HepG2 (cell line): ENCODE data around the gene SRF. TPM values are rescaled to one million over a fixed set of nuclear protein-coding genes. Genes with fewer than 3 reads are reported as not detected.
A peak's percentile ranks its signal among the peaks of the same experiment; 100 is the strongest.

Experiments
- CBX5 ChIP-seq: sonication (generic); formaldehyde crosslinking; IDR thresholded peaks from 2 replicates; pipeline ENCODE4 v1.4.0; 2020; ENCODE audit warnings: missing genetic modification reagents, borderline replicate concordance
- EHMT2 ChIP-seq: fragments of 200-600 bp; sonication (generic); IDR thresholded peaks from 2 replicates; pipeline ENCODE4 v1.7.0; 2017; ENCODE audit warnings: antibody characterized with exemption, low read depth, low read length, borderline replicate concordance
- NPAS2 ChIP-seq: sonication (generic); formaldehyde crosslinking; IDR thresholded peaks from 2 replicates; pipeline ENCODE4 v1.8.0; 2022; ENCODE audit warnings: mild to moderate bottlenecking, missing genetic modification reagents, borderline replicate concordance
- PHF5A ChIP-seq: IDR thresholded peaks from one replicate; pipeline ENCODE4 v1.6.1; 2018; ENCODE audit warnings: low read depth, missing genetic modification reagents; ENCODE audit not compliant: unreplicated experiment
- SALL2 ChIP-seq: sonication (generic); formaldehyde crosslinking; IDR thresholded peaks from 2 replicates; pipeline ENCODE4 v1.8.1; 2023; ENCODE audit warnings: mild to moderate bottlenecking, missing genetic modification reagents, inconsistent platforms
- SP1 ChIP-seq, 2 experiments: fragments of 450-650 bp in 1 of 2; sonication (generic) in 1 of 2; formaldehyde crosslinking in 1 of 2; IDR thresholded peaks; 2 replicates each; pipeline versions ENCODE4 v1.4.0 to v1.6.1; 2016 to 2020; ENCODE audit warnings: missing genetic modification reagents in 1 of 2
- TRIM24 ChIP-seq: sonication (generic); formaldehyde crosslinking; IDR thresholded peaks from 2 replicates; pipeline ENCODE4 v1.8.0; 2022; ENCODE audit warnings: mild to moderate bottlenecking, missing genetic modification reagents
- YEATS4 ChIP-seq: sonication (generic); formaldehyde crosslinking; IDR thresholded peaks from 2 replicates; pipeline ENCODE4 v1.4.0; 2020; ENCODE audit warnings: missing genetic modification reagents, borderline replicate concordance
- ZFP36L1 ChIP-seq: sonication (generic); formaldehyde crosslinking; IDR thresholded peaks from 2 replicates; pipeline ENCODE4 v1.8.0; 2022; ENCODE audit warnings: mild to moderate bottlenecking, missing genetic modification reagents, moderate library complexity
- ZNF143 ChIP-seq: sonication (generic); formaldehyde crosslinking; IDR thresholded peaks from 2 replicates; pipeline ENCODE4 v1.4.0; 2020; ENCODE audit warnings: missing genetic modification reagents
- ZNF20 ChIP-seq: sonication (generic); formaldehyde crosslinking; IDR thresholded peaks from 2 replicates; pipeline ENCODE4 v1.4.0; 2020; ENCODE audit warnings: mild to moderate bottlenecking, moderate library complexity, missing genetic modification reagents
- ZNF326 ChIP-seq: sonication (generic); formaldehyde crosslinking; IDR thresholded peaks from 2 replicates; pipeline ENCODE4 v1.4.0; 2020; ENCODE audit warnings: missing genetic modification reagents, borderline replicate concordance
- ZNF572 ChIP-seq: sonication (generic); formaldehyde crosslinking; IDR thresholded peaks from 2 replicates; pipeline ENCODE4 v1.5.1; 2020; ENCODE audit warnings: mild to moderate bottlenecking, missing genetic modification reagents
- ZNF710 ChIP-seq: sonication (generic); formaldehyde crosslinking; IDR thresholded peaks from 2 replicates; pipeline ENCODE4 v1.5.0; 2020; ENCODE audit warnings: mild to moderate bottlenecking, missing genetic modification reagents, borderline replicate concordance
- ZNF720 ChIP-seq: sonication (generic); formaldehyde crosslinking; IDR thresholded peaks from 2 replicates; pipeline ENCODE4 v1.4.0; 2020; ENCODE audit warnings: missing genetic modification reagents
- ZNF883 ChIP-seq: sonication (generic); formaldehyde crosslinking; IDR thresholded peaks from 2 replicates; pipeline ENCODE4 v1.5.1; 2020; ENCODE audit warnings: mild to moderate bottlenecking, missing genetic modification reagents; ENCODE audit errors: not compliant biosample characterization
- polyA plus RNA-seq, 8 experiments: library from polyadenylated mRNA; depleted of rRNA in 3 of 8; stranded (reverse) in 7 of 8; unstranded in 1 of 8; fragments of >200 nt; fragmentation: Illumina TruSeq in 4 of 8; extraction: Trizol in 4 of 8; gene quantifications; 2 replicates each; pipeline versions ENCODE4 v1.2.1 to v1.2.3, GENCODE V29; 2011 to 2016; ENCODE audit warnings: low read depth in 4 of 8, missing spikeins in 1 of 8, mixed read lengths in 1 of 8; ENCODE audit not compliant: insufficient read depth in 1 of 8
- total RNA-seq, 5 experiments: library from RNA; depleted of rRNA; stranded (reverse); fragments of >200 nt; fragmentation: Illumina TruSeq; extraction: Trizol; gene quantifications; 2 replicates each; pipeline ENCODE4 v1.2.3, GENCODE V29; 2016; ENCODE audit warnings: low read depth in 1 of 5
- TF ChIP-seq, protein P1 (sequence below): sonication (generic); formaldehyde crosslinking; IDR thresholded peaks from 2 replicates; pipeline ENCODE4 v1.8.0; 2022; ENCODE audit warnings: missing genetic modification reagents, mild to moderate bottlenecking, inconsistent platforms, borderline replicate concordance
- TF ChIP-seq, protein P2 (sequence below): sonication (generic); formaldehyde crosslinking; IDR thresholded peaks from 2 replicates; pipeline ENCODE4 v1.4.0; 2020; ENCODE audit warnings: mild to moderate bottlenecking, missing genetic modification reagents, borderline replicate concordance
- TF ChIP-seq, protein P3 (sequence below): sonication (generic); formaldehyde crosslinking; IDR thresholded peaks from 2 replicates; pipeline ENCODE4 v1.5.1; 2020; ENCODE audit warnings: mild to moderate bottlenecking, missing genetic modification reagents, moderate library complexity

SRF gene
- total and polyA plus RNA-seq, 2 of the 13 experiments (the other 11 are each of a cell fraction or from before 2014, with no cell fraction given): 25.5 to 44.1 TPM

- TF ChIP-seq, protein P1, sequence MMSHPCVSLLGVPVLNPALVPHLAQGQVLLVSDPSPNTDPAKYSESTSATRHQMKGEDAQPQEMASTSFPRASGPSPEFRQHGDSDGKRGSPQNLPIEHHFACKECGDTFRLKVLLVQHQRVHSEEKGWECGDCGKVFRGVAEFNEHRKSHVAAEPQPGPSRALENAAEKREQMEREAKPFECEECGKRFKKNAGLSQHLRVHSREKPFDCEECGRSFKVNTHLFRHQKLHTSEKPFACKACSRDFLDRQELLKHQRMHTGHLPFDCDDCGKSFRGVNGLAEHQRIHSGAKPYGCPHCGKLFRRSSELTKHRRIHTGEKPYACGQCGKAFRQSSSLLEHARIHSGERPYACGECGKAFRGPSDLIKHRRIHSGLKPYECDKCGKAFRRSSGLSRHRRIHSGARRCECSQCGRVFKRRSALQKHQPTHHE (CRISPR knock-in tag): no peak
- TF ChIP-seq PHF5A (CRISPR knock-in tag) (no peak), ZNF143 (CRISPR knock-in tag) (no peak), ZNF720 (CRISPR knock-in tag) (no peak), SALL2 (0 out of 2 replicates have a peak, but pooled peaks have one; percentile 10), CBX5 (CRISPR knock-in tag) (no peak), ZNF20 (no peak), SP1 (IDR thresholded peaks at IDR 0.05) (no peak), SP1 (CRISPR knock-in tag; IDR thresholded peaks at IDR 0.05) (0 out of 2 replicates have a peak, but pooled peaks have one; percentile 31), ZNF710 (peak; percentile 60; the same call in 1 of the 2 replicates), ZNF572 (no peak), ZFP36L1 (CRISPR knock-in tag) (no peak), EHMT2 (no peak), ZNF883 (CRISPR knock-in tag) (peak; percentile 43), NPAS2 (CRISPR knock-in tag) (no peak), ZNF326 (CRISPR knock-in tag) (no peak), YEATS4 (CRISPR knock-in tag) (no peak), TRIM24 (peak; percentile 65; the same call in 1 of the 2 replicates)
- TF ChIP-seq, protein P2, sequence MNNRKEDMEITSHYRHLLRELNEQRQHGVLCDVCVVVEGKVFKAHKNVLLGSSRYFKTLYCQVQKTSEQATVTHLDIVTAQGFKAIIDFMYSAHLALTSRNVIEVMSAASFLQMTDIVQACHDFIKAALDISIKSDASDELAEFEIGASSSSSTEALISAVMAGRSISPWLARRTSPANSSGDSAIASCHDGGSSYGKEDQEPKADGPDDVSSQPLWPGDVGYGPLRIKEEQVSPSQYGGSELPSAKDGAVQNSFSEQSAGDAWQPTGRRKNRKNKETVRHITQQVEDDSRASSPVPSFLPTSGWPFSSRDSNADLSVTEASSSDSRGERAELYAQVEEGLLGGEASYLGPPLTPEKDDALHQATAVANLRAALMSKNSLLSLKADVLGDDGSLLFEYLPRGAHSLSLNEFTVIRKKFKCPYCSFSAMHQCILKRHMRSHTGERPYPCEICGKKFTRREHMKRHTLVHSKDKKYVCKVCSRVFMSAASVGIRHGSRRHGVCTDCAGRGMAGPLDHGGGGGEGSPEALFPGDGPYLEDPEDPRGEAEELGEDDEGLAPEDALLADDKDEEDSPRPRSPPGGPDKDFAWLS (CRISPR knock-in tag): no peak
- TF ChIP-seq, protein P3, sequence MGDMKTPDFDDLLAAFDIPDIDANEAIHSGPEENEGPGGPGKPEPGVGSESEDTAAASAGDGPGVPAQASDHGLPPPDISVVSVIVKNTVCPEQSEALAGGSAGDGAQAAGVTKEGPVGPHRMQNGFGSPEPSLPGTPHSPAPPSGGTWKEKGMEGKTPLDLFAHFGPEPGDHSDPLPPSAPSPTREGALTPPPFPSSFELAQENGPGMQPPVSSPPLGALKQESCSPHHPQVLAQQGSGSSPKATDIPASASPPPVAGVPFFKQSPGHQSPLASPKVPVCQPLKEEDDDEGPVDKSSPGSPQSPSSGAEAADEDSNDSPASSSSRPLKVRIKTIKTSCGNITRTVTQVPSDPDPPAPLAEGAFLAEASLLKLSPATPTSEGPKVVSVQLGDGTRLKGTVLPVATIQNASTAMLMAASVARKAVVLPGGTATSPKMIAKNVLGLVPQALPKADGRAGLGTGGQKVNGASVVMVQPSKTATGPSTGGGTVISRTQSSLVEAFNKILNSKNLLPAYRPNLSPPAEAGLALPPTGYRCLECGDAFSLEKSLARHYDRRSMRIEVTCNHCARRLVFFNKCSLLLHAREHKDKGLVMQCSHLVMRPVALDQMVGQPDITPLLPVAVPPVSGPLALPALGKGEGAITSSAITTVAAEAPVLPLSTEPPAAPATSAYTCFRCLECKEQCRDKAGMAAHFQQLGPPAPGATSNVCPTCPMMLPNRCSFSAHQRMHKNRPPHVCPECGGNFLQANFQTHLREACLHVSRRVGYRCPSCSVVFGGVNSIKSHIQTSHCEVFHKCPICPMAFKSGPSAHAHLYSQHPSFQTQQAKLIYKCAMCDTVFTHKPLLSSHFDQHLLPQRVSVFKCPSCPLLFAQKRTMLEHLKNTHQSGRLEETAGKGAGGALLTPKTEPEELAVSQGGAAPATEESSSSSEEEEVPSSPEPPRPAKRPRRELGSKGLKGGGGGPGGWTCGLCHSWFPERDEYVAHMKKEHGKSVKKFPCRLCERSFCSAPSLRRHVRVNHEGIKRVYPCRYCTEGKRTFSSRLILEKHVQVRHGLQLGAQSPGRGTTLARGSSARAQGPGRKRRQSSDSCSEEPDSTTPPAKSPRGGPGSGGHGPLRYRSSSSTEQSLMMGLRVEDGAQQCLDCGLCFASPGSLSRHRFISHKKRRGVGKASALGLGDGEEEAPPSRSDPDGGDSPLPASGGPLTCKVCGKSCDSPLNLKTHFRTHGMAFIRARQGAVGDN (CRISPR knock-in tag): peak; percentile 74
Measured at GRCh38 chr6:43172104-43173007, 1.3 kb downstream of the SRF start (continued).
